ENCODE results near the gene C6orf141.

DNA sequence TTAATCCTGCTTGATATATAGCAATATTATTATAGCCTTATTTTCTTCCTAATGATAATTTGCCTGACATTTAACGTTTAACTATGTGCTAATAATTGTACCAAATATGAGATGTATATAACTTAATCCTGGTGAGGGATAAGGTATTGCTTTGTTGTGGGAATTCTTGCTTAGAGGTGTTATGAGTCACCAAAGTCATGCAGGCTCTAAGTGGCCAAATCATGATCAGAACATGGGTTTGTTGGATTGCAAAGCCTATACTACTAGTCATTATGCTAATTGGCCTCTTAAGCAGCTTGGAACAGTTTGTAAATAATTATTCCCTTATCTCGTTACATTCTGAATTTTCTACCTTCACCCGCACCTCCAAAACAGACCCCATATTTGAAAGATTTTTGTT lies 21.9 kb upstream of the C6orf141 start:
- TF ChIP-seq POLR2A (IDR thresholded peaks at IDR 0.05; ENCODE audit: low read depth, low read length) (no peak), TAF1 (IDR thresholded peaks at IDR 0.05; ENCODE audit: low read depth, low read length) (no peak), POLR2AphosphoS5 (IDR thresholded peaks at IDR 0.05; ENCODE audit: low read depth, low read length) (no peak)

Measured in GM12891 (cell line).